B cell (primary cell): ENCODE data around the gene NANS.

ENCODE experiments used
- CTCF ChIP-seq: fragments of 200-600 bp; IDR thresholded peaks from one replicate; pipeline ENCODE4 v1.8.0; 2022; ENCODE audit warnings: antibody characterized with exemption, mild to moderate bottlenecking
- EZH2 ChIP-seq: IDR thresholded peaks from 2 replicates; pipeline ENCODE4 v1.6.1; 2012; ENCODE audit warnings: borderline replicate concordance, low read depth, mild to moderate bottlenecking, moderate library complexity, low read length; ENCODE audit not compliant: insufficient read depth, poor library complexity, severe bottlenecking

GRCh38 chr9:98097836-98098235 lies 41.3 kb downstream of the NANS start:
- TF ChIP-seq CTCF (no peak), EZH2 (no peak)
